NCI-H69 (cell line): ENCODE measurements around the gene UROS.

ENCODE experiments used
- DNase-seq: peaks from one replicate; lab custom pipeline; 2025; lab: John Stamatoyannopoulos, UW

The UROS gene

GRCh38 chr10:125788156-125789034 is 34.7 kb downstream of the UROS start:
- DNase-seq, result peak; percentile 6

GRCh38 chr10:125785791-125786190 is 37.3 kb downstream of the UROS start:
- no peak for DNase-seq

- DNase-seq, result no peak
Observed at GRCh38 chr10:125783957-125784356, 39.1 kb downstream of the UROS start.

GRCh38 chr10:125783408-125783807 is 39.6 kb downstream of the UROS start:
- DNase-seq, result no peak

GRCh38 chr10:125782616-125783015 is 40.4 kb downstream of the UROS start:
- DNase-seq, result no peak

GRCh38 chr10:125782054-125782453 is 41.0 kb downstream of the UROS start:
- DNase-seq, result no peak

- no peak for DNase-seq
Observed at GRCh38 chr10:125781374-125781773, 41.7 kb downstream of the UROS start.

GRCh38 chr10:125779403-125780327 is 43.4 kb downstream of the UROS start:
- DNase-seq, result peak; percentile 8

- no peak for DNase-seq
Observed at GRCh38 chr10:125778556-125778955, 44.5 kb downstream of the UROS start.

- DNase-seq, result no peak
Observed at GRCh38 chr10:125777806-125778205, 45.3 kb downstream of the UROS start.

- no peak for DNase-seq
Observed at GRCh38 chr10:125775491-125776106, 47.5 kb downstream of the UROS start, which contains the start of gene MMP21. Gene MMP21, minus strand, starts transcription at chr10:125775821. Its CDS starts 0 bp downstream, at chr10:125775821.

GRCh38 chr10:125774581-125775191 is 48.4 kb downstream of the UROS start:
- no peak for DNase-seq

GRCh38 chr10:125773687-125774543 is 49.1 kb downstream of the UROS start:
- no peak for DNase-seq

- no peak for DNase-seq
Observed at GRCh38 chr10:125772864-125773180, 50.2 kb downstream of the UROS start.

GRCh38 chr10:125772112-125772863 is 50.8 kb downstream of the UROS start:
- no peak for DNase-seq

GRCh38 chr10:125770844-125771243 is 52.2 kb downstream of the UROS start:
- DNase-seq, result no peak

GRCh38 chr10:125769175-125769574 is 53.9 kb downstream of the UROS start:
- DNase-seq, result no peak

GRCh38 chr10:125768219-125768855 is 54.7 kb downstream of the UROS start:
- DNase-seq, result peak; percentile 3

GRCh38 chr10:125766511-125766910 is 56.5 kb downstream of the UROS start:
- DNase-seq, result no peak

GRCh38 chr10:125765835-125766234 is 57.2 kb downstream of the UROS start:
- DNase-seq, result no peak
